NCI-H82 treated with DMSO at 0.1 percent for 48 hours (cell line): ENCODE results near the gene MMP24.
A peak's percentile ranks its signal among the peaks of the same experiment; 100 is the strongest.
"Not testable (repeated sequence)": the region's sequence is repeated elsewhere in the genome, so short reads cannot be mapped to it uniquely, and the experiment has no call there.

Experiments
- DNase-seq: peaks from one replicate; lab custom pipeline; 2025; ENCODE audit not compliant: unreplicated experiment; lab: John Stamatoyannopoulos, UW

The MMP24 gene

GRCh38 chr20:35226126-35226883, at the start of gene MMP24:
Gene MMP24 (plus strand): TSS chr20:35226690. CDS start chr20:35226739, 49 bp downstream.
- DNase-seq = no peak

- DNase-seq = no peak
These were observed 46.9 kb upstream of the MMP24 start for GRCh38 chr20:35179292-35180212.

- no peak for DNase-seq
These were observed 46.2 kb upstream of the MMP24 start for GRCh38 chr20:35180266-35180665.

GRCh38 chr20:35181731-35182130, 44.8 kb upstream of the MMP24 start:
- no peak for DNase-seq

GRCh38 chr20:35186691-35187289, 39.7 kb upstream of the MMP24 start:
- DNase-seq = not testable (repeated sequence)

GRCh38 chr20:35187584-35188190, 38.8 kb upstream of the MMP24 start:
- no peak for DNase-seq

GRCh38 chr20:35189223-35189622, 37.3 kb upstream of the MMP24 start:
- DNase-seq = not testable (repeated sequence)

GRCh38 chr20:35190556-35190955, 35.9 kb upstream of the MMP24 start:
- no peak for DNase-seq

GRCh38 chr20:35191419-35192117, 34.9 kb upstream of the MMP24 start:
- peak; percentile 29 for DNase-seq

- no peak for DNase-seq
These were observed 34.2 kb upstream of the MMP24 start for GRCh38 chr20:35192118-35192872.

GRCh38 chr20:35193031-35193791, 33.3 kb upstream of the MMP24 start:
- not testable (repeated sequence) for DNase-seq

- DNase-seq = no peak
These were observed 30.2 kb upstream of the MMP24 start for GRCh38 chr20:35196313-35196712.

GRCh38 chr20:35199740-35200139, 26.8 kb upstream of the MMP24 start:
- DNase-seq = no peak

- no peak for DNase-seq
These were observed 26.2 kb upstream of the MMP24 start for GRCh38 chr20:35200267-35200666.

GRCh38 chr20:35201467-35201866, 25.0 kb upstream of the MMP24 start:
- not testable (repeated sequence) for DNase-seq

GRCh38 chr20:35206802-35207201, 19.7 kb upstream of the MMP24 start:
- no peak for DNase-seq

GRCh38 chr20:35207950-35208611, 18.4 kb upstream of the MMP24 start:
- peak; percentile 83 for DNase-seq
